SHP77 treated with DMSO at 0.1 percent for 48 hours (cell line): ENCODE data around the gene BICDL1.
"Not testable (repeated sequence)": the region's sequence is repeated elsewhere in the genome, so short reads cannot be mapped to it uniquely, and the experiment has no call there.

Source experiments
- DNase-seq: peaks from one replicate; lab custom pipeline; 2025; lab: John Stamatoyannopoulos, UW

Gene BICDL1, protein sequence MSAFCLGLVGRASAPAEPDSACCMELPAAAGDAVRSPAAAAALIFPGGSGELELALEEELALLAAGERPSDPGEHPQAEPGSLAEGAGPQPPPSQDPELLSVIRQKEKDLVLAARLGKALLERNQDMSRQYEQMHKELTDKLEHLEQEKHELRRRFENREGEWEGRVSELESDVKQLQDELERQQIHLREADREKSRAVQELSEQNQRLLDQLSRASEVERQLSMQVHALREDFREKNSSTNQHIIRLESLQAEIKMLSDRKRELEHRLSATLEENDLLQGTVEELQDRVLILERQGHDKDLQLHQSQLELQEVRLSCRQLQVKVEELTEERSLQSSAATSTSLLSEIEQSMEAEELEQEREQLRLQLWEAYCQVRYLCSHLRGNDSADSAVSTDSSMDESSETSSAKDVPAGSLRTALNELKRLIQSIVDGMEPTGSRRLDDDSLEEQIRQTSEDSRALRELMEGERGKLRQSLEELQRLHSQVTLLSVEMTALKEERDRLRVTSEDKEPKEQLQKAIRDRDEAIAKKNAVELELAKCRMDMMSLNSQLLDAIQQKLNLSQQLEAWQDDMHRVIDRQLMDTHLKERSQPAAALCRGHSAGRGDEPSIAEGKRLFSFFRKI

DNA sequence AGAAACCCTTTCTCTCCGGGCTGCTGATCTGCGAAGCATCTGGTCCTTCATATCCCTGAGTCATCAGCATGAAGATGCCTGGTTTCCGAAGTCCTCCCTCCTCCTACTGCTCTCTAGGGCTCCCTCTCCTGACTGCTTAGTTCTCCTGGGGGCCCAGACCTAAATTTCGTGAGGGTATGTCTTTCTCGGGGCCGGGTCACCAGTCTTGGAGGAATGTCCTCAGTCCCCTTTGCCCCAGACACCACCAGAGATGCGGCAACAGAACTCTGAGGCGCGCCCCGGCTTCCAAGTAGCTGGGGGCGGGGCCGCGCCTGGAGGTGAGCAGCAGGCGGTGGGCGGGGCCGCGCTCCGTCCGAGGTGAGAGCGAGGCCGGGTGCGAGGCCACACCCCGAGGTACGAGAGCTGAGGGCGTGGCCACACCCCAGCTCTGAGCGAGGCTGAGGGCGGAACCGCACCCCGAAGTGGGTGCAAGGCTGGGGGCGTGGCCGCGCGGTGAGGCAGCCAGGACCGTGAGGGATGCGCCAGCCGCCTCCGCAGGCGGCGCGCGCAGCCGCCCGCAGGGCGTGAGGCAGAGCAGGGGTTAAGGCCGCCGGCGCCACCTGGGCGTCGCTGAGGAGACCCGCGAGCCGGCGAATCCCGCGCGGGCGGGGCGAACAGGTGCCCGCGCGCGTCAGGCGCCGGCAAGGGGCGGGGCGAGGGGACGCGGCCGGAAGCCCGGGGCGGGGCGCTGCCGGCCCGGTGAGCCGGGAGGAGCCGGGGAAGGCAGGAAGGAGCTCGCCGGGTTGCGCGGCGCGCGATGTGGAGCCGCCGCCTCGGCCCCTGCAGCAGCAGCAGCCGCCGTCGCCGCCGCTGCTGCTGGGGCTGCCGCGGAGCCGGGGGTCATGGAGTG is at the start of gene BICDL1:
TSS of gene BICDL1 (plus strand) at position 765 of the 889 bp plus-strand sequence. CDS start 633 bp downstream, outside the sequence.
- peak; percentile 95 for DNase-seq

DNA sequence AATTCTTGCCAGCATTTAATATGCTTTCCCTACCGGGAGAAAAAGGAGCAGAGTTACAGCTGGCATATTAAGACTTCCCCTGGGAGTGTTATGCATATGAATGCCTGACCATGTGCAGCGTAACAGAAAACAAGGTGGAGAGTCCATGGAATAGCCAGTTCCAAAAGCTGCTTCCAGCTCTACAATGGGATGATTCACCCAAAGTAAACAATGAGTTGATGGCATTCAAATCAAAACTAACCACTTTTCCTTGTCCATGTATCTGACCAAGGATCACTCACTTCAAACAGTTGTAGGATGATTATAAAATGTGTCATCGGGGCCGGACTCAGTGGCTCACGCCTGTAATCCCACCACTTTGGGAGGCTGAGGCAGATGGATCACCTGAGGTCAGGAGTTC is 48.1 kb upstream of the BICDL1 start:
- peak; percentile 31 for DNase-seq

DNA sequence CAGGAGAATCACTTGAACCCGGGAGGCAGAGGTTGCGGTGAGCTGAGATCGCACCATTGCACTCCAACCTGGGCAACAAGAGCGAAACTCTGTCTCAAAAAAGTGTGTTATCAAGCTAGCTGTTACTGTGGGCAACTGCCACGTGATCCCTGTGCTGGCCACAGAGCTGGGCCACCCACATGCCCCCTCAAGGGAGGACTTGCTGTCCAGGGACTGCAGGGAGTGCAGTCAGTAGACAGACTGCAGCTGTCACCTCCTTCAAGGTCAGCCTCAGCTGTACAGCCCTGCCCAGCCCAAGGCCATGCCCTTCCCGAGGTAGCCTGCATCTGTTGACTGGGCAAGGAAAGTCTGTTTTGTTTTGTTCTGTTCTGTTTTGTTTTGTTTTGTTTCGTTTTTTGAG is 46.6 kb upstream of the BICDL1 start:
- no peak for DNase-seq

DNA sequence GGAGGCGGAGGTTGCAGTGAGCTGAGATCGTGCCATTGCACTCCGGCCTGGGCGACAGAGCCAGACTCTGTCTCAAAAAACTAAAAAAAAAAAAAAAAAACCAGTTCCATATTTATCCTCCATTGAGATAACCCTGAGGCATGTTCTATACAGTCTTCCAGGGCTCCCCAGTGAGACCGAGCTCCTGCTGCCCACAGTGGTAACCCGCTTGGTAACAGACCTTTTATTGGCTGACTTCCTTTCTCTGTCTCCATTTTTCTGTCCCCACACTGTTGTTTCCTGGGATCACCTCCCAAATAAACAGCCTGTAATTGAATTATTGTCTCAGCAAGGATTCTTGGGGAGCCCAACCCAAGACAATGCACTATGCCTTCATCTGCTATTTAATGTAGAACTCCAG is 42.8 kb upstream of the BICDL1 start:
- DNase-seq, result no peak

DNA sequence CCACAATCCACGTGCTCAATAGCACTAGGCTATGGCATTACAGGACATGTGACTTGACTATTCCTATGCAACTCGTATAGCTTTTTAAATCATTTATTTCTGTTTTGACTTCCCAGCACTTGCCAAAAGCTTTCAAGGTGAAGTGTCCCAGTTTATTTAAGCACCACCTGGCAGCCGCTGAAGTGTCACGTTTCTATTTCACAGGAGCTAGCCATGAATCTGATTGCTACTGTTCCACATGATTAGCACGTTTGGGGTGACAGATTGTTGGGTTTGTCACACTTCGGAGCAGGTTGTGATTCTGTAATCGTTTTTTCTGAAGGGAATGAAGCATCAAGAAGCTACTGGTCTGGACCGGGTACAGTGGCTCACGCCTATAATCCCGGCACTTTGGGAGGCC is 39.9 kb upstream of the BICDL1 start:
- no peak for DNase-seq

DNA sequence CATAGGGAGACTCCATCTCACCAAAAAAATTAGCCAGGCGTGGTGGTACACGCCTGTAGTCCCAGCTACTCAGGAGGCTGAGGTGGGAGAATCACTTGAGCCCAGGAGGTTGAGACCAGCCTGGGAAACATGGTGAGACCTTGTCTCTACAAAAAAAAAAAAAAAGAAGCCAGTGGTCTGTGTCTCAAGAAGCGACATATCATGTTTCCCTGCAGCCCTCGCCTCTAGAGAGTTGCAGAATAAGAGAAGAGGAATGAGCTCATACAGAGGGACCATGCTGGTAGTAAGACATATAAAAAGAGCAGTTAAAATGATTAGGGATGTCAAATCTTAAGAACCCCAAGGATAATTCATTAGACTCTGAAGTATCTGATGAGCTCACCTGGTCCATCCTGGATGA is 39.4 kb upstream of the BICDL1 start:
- no peak for DNase-seq

DNA sequence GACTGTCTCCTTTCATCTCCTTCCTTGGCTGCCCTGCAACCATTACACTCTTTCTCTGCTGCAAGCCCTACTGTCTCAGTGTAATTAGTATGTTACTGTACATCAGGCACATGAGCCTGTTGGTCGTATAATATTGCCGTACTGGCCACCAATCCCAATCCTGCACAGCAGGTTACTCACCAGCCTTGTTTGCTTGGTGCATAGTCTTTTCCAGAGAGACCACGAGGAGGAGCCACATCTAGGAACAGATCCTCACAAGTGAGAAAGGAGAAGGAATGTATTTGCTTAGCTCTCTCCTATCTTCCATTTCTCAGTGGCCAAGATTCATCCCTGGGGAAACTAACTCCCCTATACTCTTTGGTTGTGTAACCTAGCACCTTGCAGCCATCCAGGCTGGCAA is 33.0 kb upstream of the BICDL1 start:
- no peak for DNase-seq

DNA sequence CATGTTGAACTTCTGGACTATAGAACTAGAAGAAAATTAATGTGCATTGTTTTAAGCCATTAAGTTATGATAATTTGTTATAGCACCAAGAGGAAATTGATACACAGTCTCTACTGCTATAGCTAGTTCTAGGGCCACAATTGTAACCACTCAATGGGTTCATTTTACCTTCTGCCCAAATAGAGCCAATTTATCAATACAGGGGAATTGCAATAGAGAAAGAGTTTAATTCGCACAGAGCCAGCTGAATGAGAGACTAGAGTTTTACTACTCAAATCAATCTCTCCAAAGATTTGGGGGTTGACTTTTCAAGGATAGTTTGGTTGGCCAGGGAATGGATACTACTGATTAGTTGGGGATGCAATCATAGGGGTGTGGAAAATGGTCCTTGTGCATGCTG is 31.9 kb upstream of the BICDL1 start:
- DNase-seq, result no peak

DNA sequence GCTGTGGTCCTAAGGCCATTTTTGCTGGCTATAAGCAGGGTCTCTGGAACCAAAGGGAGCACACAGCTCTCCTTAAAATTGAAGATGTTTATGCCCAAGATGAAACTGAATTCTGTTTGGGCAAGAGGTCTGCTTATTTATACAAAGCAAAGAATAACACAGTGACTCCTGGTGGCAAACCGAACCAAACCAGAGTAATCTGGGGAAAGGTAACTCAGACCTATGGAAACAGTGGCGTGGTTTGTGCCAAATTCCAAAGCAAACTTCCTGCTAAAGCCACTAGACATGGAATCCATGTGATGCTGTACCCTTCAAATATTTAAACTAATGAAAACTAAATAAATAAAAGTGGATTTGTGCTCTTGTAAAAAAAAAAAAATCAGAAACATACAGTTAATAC is 29.6 kb upstream of the BICDL1 start:
- DNase-seq, result no peak

DNA sequence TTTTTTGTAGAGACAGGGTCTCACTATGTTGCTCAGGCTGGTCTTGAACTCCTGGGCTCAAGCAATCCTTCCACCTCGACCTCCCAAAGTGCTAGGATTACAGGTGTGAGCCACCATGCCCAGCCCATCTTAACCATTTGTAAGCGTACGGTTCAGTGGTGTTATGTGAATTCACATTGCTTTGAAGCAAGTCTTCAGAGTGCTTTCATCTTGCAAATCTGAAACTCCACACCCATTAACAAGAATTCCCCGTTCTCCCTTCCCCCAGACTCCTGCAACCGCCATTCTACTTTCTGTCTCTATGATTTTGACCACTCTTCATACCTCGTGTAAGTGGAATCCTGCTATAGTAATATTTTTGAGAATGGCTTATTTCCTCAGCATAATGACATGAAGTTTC is 24.9 kb upstream of the BICDL1 start:
- DNase-seq, result no peak

DNA sequence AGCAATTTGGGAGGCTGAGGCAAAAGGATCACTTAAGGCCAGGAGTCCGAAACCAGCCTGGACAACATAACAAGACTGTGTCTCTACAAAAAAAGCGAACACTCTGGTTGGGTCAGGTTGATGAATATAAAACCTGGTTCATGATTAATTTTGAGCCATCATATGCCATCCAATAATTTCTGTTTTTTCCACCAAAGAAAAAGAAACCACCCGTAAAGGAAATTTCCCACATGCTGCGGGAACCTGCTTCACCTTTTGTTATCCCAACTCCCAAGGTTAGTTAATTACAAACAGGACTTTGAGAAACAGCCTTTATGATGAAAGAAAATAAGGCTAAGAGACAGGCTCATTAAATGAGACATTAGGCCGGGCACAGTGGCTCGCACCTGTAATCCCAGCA is 24.1 kb upstream of the BICDL1 start:
- no peak for DNase-seq

DNA sequence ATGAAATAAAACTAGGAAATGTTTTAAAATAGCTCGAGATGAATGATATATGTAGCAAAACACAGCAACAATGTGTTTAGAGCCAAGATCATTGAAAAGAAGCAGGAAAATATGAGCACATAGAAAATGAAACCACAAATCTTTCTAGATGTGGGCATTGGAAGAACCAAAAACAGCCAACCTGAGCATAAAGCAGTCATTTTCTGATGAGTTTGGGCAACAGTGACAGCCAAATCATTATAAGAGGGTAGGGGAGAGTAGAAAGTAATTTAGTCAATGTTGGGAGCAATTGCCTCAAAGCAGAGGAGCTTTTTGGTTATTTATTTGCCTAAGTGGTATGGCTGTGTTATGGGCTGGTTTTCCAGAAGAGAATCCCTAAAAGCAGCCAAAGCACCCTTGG is 8.8 kb upstream of the BICDL1 start:
- DNase-seq, result no peak

DNA sequence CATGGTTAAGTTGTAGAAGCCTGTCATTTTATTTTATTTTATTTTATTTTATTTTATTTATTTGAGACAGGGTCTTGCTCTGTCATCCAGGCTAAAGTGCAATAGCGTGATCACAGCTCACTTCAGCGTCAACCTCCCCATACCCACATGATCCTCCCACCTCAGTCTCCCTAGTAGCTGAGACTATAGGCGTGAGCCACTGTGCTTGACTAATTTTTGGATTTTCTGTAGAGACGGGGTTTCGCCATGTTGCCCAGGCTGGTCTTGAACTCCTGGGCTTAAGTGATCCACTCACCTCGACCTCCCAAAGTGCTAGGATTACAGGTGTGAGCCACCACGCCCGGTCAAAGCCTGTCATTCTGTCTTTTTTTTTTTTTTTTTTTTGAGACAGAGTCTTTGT is 8.3 kb upstream of the BICDL1 start:
- DNase-seq, result not testable (repeated sequence)

DNA sequence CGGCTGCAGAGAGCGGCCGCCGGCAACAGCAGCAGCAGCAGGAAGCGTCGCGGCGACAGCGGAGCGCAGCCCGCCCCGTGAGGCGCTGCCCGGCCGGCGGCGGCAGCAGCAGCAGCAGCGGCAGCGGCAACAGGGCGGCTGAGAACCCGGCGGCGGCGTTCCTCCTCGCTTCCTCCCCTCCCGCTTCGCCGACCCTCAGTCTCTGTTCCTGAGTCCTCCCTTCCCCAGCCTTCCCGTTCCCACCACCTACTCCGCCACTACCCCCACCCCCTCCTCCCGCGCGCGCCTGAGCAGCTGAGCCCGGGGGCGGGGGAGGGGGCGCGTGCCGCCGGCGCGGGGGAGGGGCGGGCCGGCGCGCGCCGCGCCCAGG is 310 bp downstream of the BICDL1 start:
- no peak for DNase-seq

DNA sequence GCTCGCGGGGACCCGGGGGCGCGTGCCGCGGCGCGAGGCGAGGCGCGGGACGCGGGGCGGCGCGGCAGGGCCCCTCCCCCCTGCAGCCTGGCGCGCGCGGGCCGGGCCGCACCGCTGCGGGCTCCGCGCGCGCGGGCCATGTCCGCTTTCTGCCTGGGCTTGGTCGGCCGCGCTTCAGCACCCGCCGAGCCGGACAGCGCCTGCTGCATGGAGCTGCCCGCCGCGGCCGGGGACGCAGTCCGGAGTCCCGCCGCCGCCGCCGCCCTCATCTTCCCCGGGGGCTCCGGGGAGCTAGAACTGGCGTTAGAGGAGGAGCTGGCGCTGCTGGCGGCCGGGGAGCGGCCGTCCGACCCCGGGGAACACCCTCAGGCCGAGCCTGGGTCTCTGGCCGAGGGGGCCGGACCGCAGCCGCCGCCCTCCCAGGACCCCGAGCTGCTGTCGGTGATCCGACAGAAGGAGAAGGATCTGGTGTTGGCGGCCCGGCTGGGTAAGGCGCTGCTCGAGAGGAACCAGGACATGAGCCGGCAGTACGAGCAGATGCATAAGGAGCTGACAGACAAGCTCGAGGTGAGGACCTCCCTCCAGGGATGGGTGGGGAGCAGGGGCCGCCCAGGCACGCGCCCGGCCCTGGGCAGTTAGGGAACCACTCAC is 820 bp downstream of the BICDL1 start:
- no peak for DNase-seq

DNA sequence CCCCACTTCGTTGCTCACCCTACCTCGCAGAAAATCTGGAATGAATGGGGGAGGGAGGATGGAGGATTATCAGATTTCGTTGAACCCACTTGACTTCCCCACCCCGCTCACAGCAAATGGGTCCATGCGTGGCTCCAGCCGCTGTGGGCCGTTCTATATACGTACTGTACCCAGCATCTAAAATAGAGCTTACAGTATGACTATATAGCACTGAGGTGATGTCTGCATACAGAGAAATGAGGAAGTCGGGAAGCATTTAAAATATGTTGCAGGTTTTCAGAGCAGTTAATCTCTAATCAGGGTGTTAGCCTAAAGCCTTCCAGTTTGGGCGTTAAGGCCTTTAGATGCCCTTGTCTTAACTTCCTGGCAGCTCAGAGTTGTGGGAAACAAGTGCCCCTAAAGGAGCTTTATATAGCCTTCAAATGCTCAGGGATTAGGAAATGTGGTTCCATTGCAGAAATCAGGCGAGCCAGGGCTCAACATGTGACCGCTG is 1.4 kb downstream of the BICDL1 start:
- DNase-seq, result no peak

DNA sequence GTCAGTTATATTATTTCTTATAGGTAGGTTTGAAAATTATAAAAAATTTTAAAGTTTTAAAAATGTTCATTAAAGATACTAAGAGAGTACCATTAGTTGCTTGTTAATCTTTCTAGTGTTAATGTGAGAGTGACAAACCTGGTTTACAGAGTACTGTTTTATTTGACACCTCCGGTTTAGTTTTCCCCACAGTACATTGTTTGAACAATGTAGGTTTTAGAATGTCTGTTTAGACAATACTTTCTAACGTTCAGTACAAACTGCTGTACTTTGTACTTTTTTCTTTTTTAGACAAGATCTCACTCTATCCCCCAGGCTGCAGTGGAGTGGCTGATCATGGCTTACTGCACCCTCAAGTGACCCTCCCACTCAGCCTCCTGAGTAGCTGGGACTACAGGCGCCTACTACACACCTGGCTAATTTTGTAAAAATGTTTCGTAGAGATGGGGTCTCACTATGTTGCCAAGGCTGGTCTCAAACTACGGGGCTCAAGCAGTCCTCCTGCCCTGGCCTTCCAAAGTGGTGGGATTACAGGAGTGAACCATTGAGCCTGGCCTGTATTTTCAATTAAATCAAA is 3.2 kb downstream of the BICDL1 start:
- no peak for DNase-seq

DNA sequence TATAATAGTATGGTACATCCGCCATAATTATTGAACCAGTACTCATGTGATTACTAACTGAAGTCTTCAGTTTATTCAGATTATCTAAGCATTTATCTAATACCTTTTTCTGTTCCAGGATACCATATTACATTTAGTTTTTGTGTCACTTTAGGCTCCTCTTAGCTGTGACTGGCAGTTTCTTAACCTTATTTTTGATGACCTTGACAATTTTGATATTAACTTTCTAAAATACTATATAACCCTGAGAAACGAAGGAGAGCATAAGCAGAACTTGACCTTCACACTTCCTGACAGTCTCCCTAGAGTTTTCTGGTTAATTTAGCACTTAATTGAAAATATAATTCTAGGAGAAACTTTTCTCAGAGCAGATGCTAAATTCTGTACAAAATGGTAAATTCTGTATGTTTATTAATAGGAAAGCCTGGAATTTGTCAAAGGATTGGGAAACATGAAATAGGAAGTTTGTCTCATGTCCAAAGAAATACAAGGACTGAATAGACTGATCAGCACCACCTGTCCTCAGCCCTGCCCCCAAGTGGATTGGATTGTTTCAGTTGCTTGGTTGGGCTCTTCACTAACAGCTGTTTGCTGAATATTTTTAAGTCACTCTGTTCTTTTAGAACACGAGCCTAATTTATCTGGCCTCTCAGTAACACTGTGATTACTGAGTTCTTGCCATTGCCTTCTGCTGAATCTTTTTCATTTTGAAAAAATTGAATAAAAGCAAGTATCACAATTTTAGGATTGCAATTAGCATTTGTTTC is 6.0 kb downstream of the BICDL1 start:
- DNase-seq, result no peak

DNA sequence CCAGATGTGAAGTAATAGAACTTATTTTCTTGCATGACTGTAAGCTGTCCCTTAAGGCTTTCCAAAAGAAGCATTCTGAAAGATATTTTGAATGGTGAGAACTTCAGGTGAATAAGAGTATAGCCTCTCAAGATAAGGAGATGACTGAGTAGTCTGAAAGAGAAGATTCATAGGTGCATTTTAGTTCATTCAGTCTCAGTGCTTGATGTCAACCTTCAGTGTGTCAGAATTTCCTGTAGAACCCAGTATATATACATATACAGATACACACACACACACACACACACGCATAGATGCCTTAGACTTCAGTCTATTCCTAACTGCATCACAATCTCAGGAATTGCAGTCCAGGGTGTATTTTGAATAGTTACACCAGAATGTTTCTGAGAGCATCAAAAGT is 7.4 kb downstream of the BICDL1 start:
- DNase-seq, result no peak

DNA sequence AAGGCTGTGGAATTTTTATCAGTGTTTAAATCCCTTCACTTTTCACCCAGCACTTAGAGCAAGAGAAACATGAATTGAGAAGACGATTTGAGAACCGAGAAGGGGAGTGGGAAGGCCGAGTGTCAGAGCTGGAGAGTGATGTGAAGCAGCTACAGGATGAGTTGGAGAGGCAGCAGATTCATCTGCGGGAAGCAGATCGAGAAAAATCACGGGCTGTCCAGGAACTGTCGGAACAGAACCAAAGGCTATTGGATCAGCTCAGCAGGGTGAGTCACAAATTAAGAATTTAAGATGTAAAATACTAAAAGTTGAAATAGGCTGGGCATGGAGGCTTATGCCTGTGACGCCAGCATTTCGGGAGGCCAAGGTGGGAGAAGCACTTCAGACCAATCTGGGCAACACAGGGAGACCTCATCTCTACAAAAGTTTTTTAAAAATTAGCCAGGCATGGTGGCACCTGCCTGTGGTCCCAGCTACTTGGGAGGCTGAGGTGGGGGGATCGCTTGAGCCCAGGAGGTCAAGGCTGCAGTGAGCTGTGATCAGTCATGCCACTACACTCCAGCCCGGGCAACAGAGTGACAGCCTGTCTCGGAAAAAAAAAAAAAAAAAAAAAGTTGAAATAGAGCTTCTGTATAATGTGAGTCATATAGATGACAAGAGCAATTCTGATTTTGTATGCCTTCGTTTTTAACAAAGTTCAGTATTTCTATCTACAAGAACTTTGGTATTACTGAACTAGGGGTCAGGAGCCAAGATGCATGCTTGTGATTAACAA is 9.6 kb downstream of the BICDL1 start:
- no peak for DNase-seq
